T-helper 9 cell (primary cell): ENCODE measurements around the gene TPGS2.
"Not testable (repeated sequence)": the region's sequence is repeated elsewhere in the genome, so short reads cannot be mapped to it uniquely, and the experiment has no call there.

Experiments
- DNase-seq: peaks from one replicate; pipeline ENCODE4 v3.0.0-alpha.2; 2020

Gene TPGS2

GRCh38 chr18:36771245-36771644 lies 57.6 kb downstream of the TPGS2 start:
- DNase-seq = no peak

- no peak for DNase-seq
Observed at GRCh38 chr18:36770315-36770946, 58.4 kb downstream of the TPGS2 start.

GRCh38 chr18:36769611-36770314 lies 59.0 kb downstream of the TPGS2 start:
- DNase-seq = no peak

GRCh38 chr18:36769172-36769571 lies 59.6 kb downstream of the TPGS2 start:
- no peak for DNase-seq

- DNase-seq = no peak
Observed at GRCh38 chr18:36766836-36767235, 62.0 kb downstream of the TPGS2 start.

GRCh38 chr18:36762965-36763364 lies 65.8 kb downstream of the TPGS2 start:
- DNase-seq = not testable (repeated sequence)

GRCh38 chr18:36762074-36762473 lies 66.7 kb downstream of the TPGS2 start:
- DNase-seq = no peak

GRCh38 chr18:36761186-36761698 lies 67.6 kb downstream of the TPGS2 start:
- no peak for DNase-seq

- no peak for DNase-seq
Observed at GRCh38 chr18:36760598-36760997, 68.2 kb downstream of the TPGS2 start.

- DNase-seq = no peak
Observed at GRCh38 chr18:36759167-36759776, 69.5 kb downstream of the TPGS2 start.

GRCh38 chr18:36758623-36759022 lies 70.2 kb downstream of the TPGS2 start:
- DNase-seq = no peak

GRCh38 chr18:36757991-36758390 lies 70.8 kb downstream of the TPGS2 start:
- no peak for DNase-seq

- DNase-seq = no peak
Observed at GRCh38 chr18:36757081-36757480, 71.7 kb downstream of the TPGS2 start.

- DNase-seq = no peak
Observed at GRCh38 chr18:36756242-36756641, 72.6 kb downstream of the TPGS2 start.

GRCh38 chr18:36752929-36753865 lies 75.6 kb downstream of the TPGS2 start:
- DNase-seq = no peak

- no peak for DNase-seq
Observed at GRCh38 chr18:36745219-36745975, 83.4 kb downstream of the TPGS2 start.

GRCh38 chr18:36744261-36744876 lies 84.4 kb downstream of the TPGS2 start:
- DNase-seq = no peak
